LNCaP clone FGC (cell line): Measurements from ENCODE around the gene ASPSCR1.

ENCODE experiments used
- DNase-seq: peaks from one replicate; pipeline ENCODE4 v3.0.0-alpha.2; 2011; ENCODE audit warnings: low read depth
- H3K4me3 ChIP-seq: 2 replicates; pipeline ENCODE4 v1.5.1; 2011; ENCODE audit warnings: mild to moderate bottlenecking, low read depth, low read length, control low read depth
- TF ChIP-seq, protein P1 (sequence below): IDR thresholded peaks from 2 replicates; pipeline ENCODE4 v1.5.1; 2012; ENCODE audit warnings: mild to moderate bottlenecking; ENCODE audit not compliant: control insufficient read depth, insufficient read depth; ENCODE audit errors: extremely low read depth

ASPSCR1 gene

DNA sequence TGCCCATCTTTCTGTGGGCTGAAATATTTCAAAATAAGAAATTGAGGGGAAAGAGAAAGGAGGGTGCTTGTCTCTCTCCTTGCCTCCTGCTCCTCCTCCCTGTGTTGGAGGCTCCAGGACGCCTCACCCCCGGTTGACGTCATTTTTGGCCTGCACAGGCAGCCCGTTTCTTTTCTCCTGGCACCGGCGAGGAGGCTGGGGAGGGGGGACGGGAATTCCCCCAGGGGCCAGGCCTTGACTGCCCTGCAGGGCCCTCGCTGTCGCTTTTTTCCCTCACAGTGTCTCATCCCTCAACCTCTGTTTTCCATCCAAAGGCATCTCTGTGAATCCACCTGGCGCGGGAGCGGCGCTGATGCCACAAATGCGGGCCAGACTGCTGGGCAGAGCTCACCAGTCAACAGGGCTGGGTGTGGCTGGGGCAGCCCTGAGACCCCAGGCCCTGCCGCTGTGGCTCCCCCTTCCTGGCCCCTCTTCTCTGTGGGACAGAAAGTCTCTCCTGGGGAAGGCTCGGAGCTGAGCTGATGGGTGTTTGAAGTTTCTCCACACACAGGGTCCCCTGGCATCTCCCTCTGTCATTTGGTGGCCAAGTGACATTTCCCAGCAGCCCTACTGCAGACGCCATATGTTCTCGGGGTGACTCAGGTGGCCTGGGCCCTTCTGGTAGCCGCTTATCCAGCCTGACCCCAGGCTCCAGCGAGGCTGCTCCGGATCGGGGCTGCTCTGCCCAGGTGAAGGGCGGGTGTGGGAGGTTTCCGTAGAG lies 29.2 kb downstream of the ASPSCR1 start:
- DNase-seq = no peak
- TF ChIP-seq, protein P1, sequence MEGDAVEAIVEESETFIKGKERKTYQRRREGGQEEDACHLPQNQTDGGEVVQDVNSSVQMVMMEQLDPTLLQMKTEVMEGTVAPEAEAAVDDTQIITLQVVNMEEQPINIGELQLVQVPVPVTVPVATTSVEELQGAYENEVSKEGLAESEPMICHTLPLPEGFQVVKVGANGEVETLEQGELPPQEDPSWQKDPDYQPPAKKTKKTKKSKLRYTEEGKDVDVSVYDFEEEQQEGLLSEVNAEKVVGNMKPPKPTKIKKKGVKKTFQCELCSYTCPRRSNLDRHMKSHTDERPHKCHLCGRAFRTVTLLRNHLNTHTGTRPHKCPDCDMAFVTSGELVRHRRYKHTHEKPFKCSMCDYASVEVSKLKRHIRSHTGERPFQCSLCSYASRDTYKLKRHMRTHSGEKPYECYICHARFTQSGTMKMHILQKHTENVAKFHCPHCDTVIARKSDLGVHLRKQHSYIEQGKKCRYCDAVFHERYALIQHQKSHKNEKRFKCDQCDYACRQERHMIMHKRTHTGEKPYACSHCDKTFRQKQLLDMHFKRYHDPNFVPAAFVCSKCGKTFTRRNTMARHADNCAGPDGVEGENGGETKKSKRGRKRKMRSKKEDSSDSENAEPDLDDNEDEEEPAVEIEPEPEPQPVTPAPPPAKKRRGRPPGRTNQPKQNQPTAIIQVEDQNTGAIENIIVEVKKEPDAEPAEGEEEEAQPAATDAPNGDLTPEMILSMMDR = no peak
- H3K4me3 ChIP-seq = no peak overlapping the region

GRCh38 chr17:82007228-82007494 lies 29.7 kb downstream of the ASPSCR1 start:
- no peak for DNase-seq
- no peak overlapping the region for H3K4me3 ChIP-seq
- TF ChIP-seq, protein P1 = no peak

GRCh38 chr17:82007495-82008257 lies 30.2 kb downstream of the ASPSCR1 start:
- TF ChIP-seq, protein P1 = no peak
- no peak for DNase-seq
- H3K4me3 ChIP-seq = no peak overlapping the region

DNA sequence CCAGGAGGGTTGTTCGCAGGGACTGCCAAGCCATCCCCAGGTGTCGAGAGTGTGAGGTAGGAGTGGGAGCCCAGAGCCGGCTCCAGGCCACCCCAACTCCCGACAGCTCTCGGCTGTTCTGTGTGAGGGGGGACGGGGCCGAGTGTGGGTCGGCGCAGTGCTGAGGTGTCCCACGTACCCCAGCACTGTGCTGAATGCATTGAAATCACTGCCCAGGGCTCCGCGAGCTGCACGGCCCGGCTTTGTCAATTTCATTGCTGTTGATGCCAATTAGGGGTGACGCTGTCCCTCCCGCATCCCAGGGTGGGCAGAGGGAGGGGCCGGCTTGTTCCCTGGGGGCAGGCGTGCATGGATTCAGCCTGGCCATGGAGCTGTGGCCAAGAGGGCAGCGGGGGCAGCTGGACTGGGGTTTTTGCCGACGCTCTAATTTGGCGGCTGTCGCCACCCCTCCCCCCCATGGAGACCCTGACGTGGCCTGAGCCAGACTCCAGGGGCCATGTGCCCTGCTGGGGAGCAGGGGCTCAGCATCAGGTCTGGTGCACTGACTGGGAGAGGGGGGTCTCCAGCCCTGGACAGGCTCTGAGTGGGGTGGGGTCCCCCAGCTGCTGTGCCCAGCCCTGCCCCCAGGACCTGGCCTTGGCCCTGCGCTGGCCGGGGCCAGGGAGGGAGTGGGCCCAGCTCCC lies 31.0 kb downstream of the ASPSCR1 start:
- TF ChIP-seq, protein P1 = no peak
- no peak overlapping the region for H3K4me3 ChIP-seq
- DNase-seq = no peak

DNA sequence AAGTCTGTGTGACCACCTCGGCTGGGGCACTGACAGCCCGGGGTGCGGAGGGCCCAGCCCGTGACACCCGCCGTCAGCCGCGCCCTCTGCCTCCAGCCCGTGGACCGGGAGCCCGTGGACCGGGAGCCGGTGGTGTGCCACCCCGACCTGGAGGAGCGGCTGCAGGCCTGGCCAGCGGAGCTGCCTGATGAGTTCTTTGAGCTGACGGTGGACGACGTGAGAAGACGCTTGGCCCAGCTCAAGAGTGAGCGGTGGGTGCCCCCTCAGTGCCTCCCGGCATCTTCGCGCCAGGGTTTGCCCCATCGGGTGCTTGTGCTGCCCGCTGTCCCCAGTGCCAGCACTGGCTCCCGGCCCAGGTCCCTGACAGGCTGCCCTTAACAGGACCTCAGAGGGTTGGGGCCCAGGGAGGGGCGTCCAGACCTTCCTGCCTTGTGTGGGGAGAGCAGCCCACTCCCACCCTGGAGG lies 31.5 kb downstream of the ASPSCR1 start:
- no peak overlapping the region for H3K4me3 ChIP-seq
- no peak for DNase-seq
- TF ChIP-seq, protein P1 = no peak

- H3K4me3 ChIP-seq = no peak overlapping the region
- no peak for DNase-seq
- TF ChIP-seq, protein P1 = no peak
These were observed 32.0 kb downstream of the ASPSCR1 start for GRCh38 chr17:82009413-82009812.
